ENCODE data around the gene FAM89B. TPM values are rescaled to one million over a fixed set of nuclear protein-coding genes. Genes with fewer than 3 reads are reported as not detected.

The FAM89B gene
- total RNA-seq, 1 experiment from 2014 or later = 102 TPM

DNA sequence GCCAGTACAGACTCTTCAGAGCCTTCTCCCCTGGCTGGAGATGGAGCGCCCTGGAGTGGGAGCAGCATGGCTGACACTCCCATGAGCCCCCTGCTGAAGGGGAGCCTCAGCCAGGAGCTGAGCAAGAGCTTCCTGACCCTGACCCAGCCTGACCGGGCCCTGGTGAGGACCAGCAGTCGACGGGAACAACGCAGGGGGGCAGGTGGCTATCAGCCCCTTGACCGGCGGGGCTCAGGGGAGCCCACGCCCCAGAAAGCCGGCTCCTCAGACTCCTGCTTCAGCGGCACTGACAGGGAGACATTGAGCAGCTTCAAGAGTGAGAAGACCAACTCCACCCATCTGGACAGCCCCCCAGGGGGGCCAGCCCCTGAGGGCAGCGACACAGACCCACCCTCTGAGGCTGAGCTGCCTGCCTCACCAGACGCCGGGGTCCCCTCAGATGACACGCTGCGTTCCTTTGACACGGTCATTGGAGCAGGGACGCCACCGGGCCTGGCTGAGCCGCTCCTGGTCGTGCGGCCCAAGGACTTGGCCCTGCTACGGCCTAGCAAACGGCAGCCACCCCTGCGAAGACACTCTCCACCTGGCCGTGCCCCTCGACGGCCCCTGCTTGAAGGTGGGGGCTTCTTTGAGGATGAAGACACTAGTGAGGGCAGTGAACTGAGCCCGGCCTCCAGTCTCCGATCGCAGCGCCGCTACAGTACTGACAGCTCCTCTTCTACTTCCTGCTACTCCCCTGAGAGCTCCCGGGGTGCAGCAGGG lies 45.8 kb downstream of the FAM89B start:
- no peak for DNase-seq (ENCODE audit: low read depth, low spot score)
- no peaks in the 10 kb centered on the region for H3K27me3 ChIP-seq (ENCODE audit: control insufficient read depth, insufficient read depth, low read length)
- POLR2A ChIA-PET = no interaction called here
- CTCF ChIA-PET = no interaction called here
- no peak for ATAC-seq
- TF ChIP-seq, protein P1, sequence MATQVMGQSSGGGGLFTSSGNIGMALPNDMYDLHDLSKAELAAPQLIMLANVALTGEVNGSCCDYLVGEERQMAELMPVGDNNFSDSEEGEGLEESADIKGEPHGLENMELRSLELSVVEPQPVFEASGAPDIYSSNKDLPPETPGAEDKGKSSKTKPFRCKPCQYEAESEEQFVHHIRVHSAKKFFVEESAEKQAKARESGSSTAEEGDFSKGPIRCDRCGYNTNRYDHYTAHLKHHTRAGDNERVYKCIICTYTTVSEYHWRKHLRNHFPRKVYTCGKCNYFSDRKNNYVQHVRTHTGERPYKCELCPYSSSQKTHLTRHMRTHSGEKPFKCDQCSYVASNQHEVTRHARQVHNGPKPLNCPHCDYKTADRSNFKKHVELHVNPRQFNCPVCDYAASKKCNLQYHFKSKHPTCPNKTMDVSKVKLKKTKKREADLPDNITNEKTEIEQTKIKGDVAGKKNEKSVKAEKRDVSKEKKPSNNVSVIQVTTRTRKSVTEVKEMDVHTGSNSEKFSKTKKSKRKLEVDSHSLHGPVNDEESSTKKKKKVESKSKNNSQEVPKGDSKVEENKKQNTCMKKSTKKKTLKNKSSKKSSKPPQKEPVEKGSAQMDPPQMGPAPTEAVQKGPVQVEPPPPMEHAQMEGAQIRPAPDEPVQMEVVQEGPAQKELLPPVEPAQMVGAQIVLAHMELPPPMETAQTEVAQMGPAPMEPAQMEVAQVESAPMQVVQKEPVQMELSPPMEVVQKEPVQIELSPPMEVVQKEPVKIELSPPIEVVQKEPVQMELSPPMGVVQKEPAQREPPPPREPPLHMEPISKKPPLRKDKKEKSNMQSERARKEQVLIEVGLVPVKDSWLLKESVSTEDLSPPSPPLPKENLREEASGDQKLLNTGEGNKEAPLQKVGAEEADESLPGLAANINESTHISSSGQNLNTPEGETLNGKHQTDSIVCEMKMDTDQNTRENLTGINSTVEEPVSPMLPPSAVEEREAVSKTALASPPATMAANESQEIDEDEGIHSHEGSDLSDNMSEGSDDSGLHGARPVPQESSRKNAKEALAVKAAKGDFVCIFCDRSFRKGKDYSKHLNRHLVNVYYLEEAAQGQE (IDR thresholded peaks at IDR 0.05; ENCODE audit: insufficient read depth in 1 of 2, low read depth in 2 of 2, low read length in 1 of 2) = no peak
- TF ChIP-seq SIN3A (IDR thresholded peaks at IDR 0.05; ENCODE audit: borderline replicate concordance, insufficient read depth, low read depth, low read length) (no peak), TCF7L2 (IDR thresholded peaks at IDR 0.05; ENCODE audit: low read depth, low read length) (no peak), POLR2AphosphoS5 (IDR thresholded peaks at IDR 0.05; ENCODE audit: low read depth, low read length) (no peak)
- TF ChIP-seq, protein P2, sequence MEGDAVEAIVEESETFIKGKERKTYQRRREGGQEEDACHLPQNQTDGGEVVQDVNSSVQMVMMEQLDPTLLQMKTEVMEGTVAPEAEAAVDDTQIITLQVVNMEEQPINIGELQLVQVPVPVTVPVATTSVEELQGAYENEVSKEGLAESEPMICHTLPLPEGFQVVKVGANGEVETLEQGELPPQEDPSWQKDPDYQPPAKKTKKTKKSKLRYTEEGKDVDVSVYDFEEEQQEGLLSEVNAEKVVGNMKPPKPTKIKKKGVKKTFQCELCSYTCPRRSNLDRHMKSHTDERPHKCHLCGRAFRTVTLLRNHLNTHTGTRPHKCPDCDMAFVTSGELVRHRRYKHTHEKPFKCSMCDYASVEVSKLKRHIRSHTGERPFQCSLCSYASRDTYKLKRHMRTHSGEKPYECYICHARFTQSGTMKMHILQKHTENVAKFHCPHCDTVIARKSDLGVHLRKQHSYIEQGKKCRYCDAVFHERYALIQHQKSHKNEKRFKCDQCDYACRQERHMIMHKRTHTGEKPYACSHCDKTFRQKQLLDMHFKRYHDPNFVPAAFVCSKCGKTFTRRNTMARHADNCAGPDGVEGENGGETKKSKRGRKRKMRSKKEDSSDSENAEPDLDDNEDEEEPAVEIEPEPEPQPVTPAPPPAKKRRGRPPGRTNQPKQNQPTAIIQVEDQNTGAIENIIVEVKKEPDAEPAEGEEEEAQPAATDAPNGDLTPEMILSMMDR (IDR thresholded peaks at IDR 0.05) = no peak
- no peak overlapping the region for H3K27ac ChIP-seq (ENCODE audit: low read length)
- H3K4me1 ChIP-seq (ENCODE audit: control insufficient read depth, insufficient read depth, low read length) = peaks cover 12% of the 10 kb centered on the region
- intact Hi-C loops (cut with micrococcal nuclease; ENCODE audit: unreplicated experiment) (no loop called here), in situ Hi-C loops (cut with HindIII; ENCODE audit: low pct_unique_long_range_greater_than_20kb, low sequenced_read_pairs) (no loop called here)
- BruUV-seq (replicated peaks) = no TSS peak
- no peak overlapping the region for H3K4me3 ChIP-seq (ENCODE audit: low read depth in 2 of 2, low read length in 2 of 2)
- no peaks in the 10 kb centered on the region for H3K9me3 ChIP-seq (ENCODE audit: control insufficient read depth, insufficient read depth, low read depth, low read length)
- H3K36me3 ChIP-seq (ENCODE audit: control insufficient read depth, insufficient read depth, low read length) = peaks cover 19% of the 10 kb centered on the region

DNA sequence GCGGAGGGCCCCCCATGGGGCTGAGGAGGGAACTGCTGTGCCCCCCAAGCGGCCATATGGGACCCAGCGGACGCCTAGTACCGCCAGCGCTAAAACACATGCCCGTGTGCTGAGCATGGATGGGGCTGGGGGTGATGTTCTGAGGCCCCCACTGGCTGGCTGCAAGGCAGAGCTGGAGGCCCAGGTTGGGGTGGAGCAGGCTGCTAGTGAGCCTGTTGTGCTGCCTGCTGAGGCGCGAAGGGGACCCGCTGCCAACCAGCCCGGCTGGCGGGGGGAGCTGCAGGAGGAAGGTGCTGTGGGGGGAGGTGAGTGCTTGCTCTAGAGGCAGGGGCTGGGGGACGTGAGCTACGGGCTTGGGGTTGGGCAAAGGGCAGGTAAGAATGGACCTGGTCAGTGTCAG lies 46.4 kb downstream of the FAM89B start:
- Histone ChIP-seq H3K4me1 (ENCODE audit: control insufficient read depth, insufficient read depth, low read length) (peaks cover 11% of the 10 kb centered on the region), H3K27ac (ENCODE audit: low read length) (no peak overlapping the region), H3K4me3 (ENCODE audit: low read depth in 2 of 2, low read length in 2 of 2) (no peak overlapping the region), H3K36me3 (ENCODE audit: control insufficient read depth, insufficient read depth, low read length) (peaks cover 19% of the 10 kb centered on the region), H3K9me3 (ENCODE audit: control insufficient read depth, insufficient read depth, low read depth, low read length) (no peaks in the 10 kb centered on the region), H3K27me3 (ENCODE audit: control insufficient read depth, insufficient read depth, low read length) (no peaks in the 10 kb centered on the region)
- ChIA-PET POLR2A (no interaction called here), CTCF (no interaction called here)
- BruUV-seq (replicated peaks) = no TSS peak
- TF ChIP-seq, protein P2 (IDR thresholded peaks at IDR 0.05) = no peak
- TF ChIP-seq TCF7L2 (IDR thresholded peaks at IDR 0.05; ENCODE audit: low read depth, low read length) (no peak), POLR2AphosphoS5 (IDR thresholded peaks at IDR 0.05; ENCODE audit: low read depth, low read length) (no peak), SIN3A (IDR thresholded peaks at IDR 0.05; ENCODE audit: borderline replicate concordance, insufficient read depth, low read depth, low read length) (no peak)
- TF ChIP-seq, protein P1 (IDR thresholded peaks at IDR 0.05; ENCODE audit: insufficient read depth in 1 of 2, low read depth in 2 of 2, low read length in 1 of 2) = no peak
- intact Hi-C loops (cut with micrococcal nuclease; ENCODE audit: unreplicated experiment) = no loop called here
- in situ Hi-C loops (cut with HindIII; ENCODE audit: low pct_unique_long_range_greater_than_20kb, low sequenced_read_pairs) = no loop called here
- DNase-seq (ENCODE audit: low read depth, low spot score) (no peak), ATAC-seq (no peak)
